Stimulated activated naive CD4-positive, alpha-beta T cell (primary cell): ENCODE measurements around the gene SUSD4.

ENCODE experiments used
- DNase-seq, 6 experiments: peaks; one replicate each; lab custom pipeline; 2025; lab: John Stamatoyannopoulos, UW

SUSD4 gene

GRCh38 chr1:223211323-223211985 is 152.5 kb downstream of the SUSD4 start:
- no peak for DNase-seq

DNA sequence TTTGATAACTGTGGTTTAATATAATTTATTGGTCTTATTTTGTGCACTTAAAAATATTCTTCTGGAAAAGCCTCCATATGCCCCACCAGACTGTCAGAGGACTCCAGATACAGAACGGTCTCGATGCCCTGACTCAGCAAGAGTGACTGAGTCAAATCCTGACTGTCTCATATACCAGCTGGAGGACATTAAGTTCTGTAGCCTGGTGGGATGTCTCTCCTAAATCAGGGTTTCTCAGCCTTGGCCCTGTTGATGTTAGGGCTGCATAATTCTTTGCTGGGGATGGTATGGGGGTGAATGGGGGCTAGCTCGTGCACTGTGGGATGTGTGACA is 153.2 kb downstream of the SUSD4 start:
- DNase-seq: no peak

DNA sequence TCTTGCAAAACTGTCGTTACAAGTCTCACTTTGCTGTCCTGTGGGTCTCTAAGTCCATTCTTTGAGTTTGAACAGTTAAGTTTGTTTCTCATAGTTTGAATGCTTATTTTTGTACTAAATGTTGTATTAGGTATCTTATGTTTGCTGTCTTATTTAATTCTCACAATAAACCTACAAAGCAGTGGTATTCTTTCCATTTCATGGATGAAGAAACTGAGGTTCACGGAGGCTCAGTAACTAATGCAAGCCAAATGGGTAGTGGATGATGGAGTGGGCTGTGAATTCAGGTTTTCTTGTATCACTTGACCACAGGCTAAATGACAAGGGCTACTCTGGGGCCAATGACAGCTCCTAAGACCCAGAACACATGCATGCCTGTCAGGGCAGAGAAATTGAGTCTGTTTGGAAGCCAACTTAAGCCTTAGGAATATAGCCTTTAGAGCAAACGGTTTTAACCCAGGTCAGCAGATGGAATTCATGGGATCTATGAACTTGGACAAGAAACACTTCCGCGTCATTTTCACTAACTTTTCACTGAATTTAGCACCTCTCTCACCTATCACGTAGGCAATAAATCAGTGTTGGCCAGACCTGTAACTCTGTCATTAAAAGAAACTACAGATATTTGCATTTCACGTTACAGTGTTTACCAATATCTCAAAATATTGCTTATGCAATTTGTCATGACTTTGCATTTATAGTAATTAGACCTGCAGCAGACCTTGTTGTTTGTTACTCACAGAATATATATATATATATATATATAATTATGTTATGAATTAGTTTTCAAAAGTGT is 153.8 kb downstream of the SUSD4 start:
- no peak for DNase-seq

DNA sequence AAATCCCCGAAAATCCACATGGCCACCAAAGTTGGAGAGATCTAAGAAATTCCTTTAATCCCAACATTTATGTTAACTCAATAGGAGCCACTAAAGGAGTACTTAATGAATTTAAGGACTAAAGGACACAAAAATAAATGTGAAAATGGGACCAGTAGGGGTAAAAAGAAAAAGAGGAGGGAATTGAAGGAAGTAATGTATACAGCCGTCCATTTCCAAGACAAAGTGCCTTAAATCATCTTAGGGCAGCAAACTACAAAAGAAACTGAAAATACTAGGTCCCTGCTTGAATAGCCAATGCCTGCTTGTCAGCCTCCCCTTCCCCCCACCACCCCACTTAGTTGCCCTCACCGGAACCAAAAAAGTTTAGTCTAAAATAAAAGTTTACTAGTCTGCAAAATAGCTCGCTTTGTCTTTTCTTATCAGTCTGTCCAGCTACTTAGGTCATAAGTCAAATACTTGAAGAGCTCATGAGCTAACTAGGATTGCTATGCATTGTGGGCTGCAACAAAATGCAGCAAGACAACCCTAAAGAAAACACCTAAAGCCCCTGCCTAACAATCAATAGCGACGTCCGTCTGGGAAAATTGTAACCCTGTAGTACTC is 154.6 kb downstream of the SUSD4 start:
- DNase-seq: no peak

- DNase-seq: no peak
Observed at GRCh38 chr1:223208164-223209076, 155.6 kb downstream of the SUSD4 start.

DNA sequence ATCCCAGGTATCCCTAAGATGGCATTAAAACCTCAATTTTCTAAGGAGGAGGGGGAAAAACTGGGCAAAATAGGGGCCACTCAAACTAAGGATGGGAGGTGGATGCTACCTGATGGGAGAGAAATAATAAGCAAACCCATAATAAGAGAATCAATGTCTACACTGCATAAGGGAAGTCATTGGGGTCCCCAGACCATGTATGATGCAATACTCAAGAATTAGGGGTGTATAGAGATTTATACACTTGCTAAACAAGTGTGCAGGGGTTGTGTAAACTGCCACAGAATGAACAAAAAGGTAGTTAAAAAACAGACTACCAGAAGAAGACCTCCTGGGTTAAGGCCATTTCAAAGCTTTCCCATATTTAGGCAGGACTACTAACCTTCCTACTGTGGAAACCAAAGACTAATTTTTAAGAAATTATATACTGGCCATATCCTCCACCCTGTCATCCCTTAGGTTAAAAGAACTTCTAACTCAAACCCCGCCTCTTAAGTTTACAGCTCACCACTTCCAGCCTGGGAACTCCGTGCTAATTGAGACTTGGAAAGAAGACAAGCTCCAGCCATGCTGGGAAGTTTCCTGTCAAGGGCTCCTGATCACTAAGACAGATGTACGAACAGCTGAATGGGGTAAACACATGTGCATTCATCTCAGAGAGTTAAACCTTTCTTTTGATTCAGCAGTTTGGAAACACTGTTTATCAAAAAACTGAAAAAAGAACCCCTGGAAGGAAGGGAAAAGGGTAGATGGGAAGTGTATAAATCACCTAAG is 156.5 kb downstream of the SUSD4 start:
- no peak for DNase-seq

DNA sequence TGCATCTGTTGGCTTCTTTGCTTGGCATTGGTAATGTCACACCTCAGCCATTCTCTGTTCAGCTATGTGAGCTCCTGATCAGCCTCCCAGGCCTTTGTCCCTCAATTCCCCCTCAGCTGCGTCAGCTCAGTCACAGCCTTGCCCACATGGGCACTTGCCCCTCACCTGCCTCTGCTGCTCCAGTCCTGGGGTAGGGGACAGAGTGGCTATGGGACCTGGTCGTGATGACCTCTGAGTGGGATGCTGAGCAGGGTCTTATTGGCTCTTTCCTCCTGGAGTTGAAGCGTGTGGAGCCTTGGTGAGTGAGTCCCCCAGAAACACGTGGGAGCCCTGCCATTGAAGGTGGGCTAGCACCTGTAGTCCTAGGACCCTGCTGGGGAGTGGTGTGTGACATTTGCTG is 159.6 kb downstream of the SUSD4 start:
- no peak for DNase-seq

GRCh38 chr1:223203694-223204093 is 160.3 kb downstream of the SUSD4 start:
- no peak for DNase-seq

DNA sequence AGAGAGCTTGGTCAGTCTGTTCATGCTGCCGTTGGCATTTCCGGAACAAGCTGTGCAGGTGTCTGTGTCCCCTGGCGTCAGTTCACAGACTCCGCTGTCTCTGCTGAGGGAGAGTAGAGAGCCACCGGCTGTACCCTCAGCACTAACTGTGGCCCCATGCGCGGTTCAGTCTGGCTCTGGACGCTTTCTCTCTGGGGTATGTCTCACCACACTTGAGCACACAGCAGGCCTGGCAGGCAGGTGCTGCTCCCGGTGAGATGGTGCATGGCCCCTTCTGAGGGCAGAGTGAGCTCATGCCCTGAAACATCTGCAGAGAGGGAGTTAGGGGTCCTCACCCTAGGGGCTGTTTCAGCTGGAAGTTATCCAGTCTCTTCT is 161.0 kb downstream of the SUSD4 start:
- no peak for DNase-seq

GRCh38 chr1:223202376-223203033 is 161.5 kb downstream of the SUSD4 start:
- no peak for DNase-seq

- DNase-seq: no peak
Observed at GRCh38 chr1:223201967-223202366, 162.0 kb downstream of the SUSD4 start.

DNA sequence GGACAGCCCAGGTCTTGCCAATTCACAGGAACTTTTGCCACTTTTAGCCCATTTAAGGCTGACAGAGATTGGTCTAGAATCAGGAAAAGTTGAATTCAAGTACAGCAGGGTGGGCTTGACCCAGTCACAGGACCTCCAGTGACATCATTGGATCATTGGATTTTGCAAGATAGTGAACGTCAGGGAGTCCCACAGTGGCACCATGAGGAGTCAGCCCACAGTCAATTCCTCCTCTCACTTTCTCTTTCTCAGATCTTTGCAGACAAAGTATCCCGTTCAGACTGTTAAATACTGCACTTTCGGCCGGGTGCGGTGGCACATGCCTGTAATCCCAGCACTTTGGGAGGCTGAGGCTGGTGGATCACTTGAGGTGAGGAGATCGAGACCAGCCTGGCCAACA is 163.1 kb downstream of the SUSD4 start:
- no peak for DNase-seq

DNA sequence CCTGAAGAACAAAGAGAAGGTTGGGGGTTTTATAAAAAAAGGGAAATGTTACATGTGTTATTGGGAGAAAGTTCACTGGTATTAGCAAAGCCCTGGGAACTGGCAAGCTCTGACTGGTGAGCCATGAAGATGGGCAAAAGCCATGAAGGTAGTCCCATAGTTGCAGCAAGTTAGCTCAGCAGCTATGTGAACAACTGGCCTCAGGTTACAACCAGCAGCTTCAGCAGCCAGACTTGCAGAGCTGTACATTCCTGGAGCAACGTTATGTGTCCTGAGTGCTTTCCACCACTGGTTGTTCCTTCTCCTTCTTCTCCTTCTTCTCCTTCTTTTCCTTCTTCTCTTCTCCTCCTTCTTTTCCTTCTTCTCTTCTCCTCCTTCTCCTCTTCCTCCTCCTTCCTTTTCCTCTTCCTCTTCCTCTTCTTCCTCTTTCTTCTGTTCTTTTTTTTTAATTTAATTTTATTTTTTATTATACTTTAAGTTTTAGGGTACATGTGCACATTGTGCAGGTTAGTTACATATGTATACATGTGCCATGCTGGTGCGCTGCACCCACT is 164.8 kb downstream of the SUSD4 start:
- no peak for DNase-seq

GRCh38 chr1:223198628-223198965 is 165.4 kb downstream of the SUSD4 start:
- no peak for DNase-seq

DNA sequence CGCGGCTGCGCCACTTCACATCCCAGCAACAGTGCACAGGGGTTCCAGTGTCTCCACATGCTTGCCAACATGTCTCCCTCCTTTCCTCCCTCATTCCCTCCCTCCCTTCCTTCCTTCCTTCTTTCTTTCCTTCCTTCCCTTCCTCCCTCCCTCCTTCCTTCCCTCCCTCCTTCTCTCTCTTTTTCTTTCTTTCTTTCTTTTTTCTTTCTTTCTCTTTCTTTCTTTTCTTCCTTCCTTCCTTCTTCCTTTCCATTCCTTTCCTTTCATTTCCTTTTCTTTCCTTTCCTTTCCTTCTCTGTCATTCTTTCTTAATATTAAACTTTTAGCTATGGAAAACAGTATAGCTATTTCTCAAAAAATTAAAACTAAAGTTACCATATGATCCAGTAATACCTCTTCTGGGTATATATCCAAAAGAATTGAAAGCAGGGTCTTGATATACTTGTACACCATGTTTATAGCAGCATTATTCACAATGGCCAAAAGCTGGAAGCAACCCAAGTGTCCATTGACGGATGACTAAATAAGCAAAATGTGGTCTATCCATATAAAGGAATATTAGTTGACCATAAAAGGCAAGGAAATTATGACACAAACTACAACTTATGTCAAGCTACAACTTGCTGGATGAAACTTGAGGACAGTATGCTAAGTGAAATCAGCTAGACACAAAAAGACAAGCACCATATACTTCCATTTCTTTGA is 165.9 kb downstream of the SUSD4 start:
- DNase-seq: no peak

DNA sequence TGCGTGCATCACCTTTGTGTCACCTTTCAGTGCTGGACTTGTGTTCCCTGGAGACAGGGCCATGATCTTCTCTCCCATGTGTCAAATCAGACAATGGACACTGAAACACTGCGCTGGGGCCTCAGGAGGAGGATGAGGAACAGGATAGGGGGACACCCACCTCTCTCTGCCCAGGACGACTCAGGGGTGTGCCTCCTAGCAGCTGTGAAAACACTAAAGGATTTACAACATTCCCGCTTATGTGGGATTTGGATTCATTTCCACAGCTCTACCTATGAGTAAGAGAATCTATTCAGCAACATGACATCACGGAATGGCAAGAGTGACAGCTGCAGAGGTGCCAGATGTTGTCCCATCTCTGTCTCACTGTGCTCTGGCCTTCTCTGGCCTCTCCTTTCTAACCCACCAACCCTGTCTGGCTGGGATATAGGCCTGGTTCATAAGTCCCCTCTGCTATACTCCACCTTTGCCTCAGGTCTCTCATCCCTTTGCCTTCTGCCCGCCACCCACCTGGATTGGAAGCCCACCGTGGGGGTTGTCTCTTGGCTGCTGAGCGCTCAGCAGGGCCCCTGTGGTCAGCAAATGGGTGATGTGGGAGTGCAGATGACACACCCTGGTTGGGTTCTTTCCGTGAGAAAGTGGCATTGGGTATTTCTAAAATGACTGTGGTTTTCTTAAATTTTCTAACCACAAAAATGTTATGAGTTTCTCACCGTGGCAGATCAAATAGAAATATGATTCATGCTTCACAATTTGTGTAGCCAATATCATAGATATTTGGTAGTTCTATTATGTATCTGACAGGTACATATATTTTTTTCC is 173.9 kb downstream of the SUSD4 start:
- peak in 2 of 6 experiments; percentile 3 to 8 for DNase-seq

GRCh38 chr1:223189525-223189902 is 174.5 kb downstream of the SUSD4 start:
- DNase-seq: no peak

DNA sequence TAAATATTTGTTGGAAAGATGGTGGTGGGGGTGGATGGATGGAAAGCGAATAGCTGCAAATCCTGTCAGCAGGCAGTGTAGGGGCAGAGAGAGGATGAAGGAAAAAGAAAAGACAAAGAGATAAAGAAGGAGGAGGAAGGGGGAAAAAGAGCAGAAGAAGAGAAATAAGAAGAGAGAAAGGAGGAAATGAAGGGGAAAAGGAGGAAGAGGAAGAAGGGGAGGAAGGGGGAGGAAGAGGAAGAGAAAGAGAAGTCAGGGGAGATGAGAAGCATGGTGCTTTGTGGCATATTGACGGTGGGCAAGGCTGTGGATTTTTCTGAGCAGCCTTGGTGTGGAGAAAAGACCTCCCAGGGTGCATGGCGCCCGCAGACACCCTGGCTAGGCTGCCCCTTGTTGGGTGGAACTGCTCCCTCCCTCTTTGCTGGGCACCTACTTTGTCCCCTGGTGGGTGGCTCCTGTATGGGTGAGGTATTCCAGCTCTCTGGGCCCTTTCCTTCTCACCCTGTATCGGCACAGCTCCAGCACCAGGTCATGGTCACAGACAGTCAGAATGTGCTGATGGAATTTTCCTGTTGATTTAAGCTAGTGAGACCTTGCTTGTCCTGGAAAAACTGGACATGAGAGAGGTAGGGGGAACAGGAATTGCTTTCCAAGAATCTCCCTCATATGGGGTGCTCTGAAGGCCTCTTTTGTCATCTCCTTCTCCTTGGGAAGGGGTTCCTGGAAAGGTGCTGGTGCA is 175.2 kb downstream of the SUSD4 start:
- no peak for DNase-seq

DNA sequence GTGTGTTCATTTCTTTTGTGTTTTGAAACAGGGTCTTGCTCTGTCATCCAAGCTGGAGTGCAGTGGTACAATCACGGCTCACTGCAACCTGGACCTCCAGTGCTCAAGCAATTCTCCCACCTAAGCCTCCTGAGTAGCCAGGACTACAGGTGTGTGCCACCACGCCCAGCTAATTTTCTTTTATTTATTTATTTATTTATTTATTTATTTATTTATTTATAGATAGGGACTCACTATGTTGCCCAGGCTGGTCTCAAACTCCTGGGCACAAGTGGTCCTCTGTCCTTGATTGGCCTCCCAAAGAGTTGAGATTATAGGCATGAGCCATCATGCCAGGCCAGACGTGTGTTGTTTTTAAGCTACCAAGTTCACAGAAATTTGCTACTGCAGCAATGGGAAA is 177.2 kb downstream of the SUSD4 start:
- no peak for DNase-seq
